Activated CD4-positive, alpha-beta memory T cell treated with anti-CD3 and anti-CD28 coated beads, Interleukin-2, amount 10 ng/mL, durations not matched to agents 7 days and 5 days (primary cell): Measurements from ENCODE around the gene WFS1. TPM values are rescaled to one million over a fixed set of nuclear protein-coding genes. Genes with fewer than 3 reads are reported as not detected.

Source experiments
- CTCF ChIA-PET: fragments of 350-600 bp; sonication (Branson Sonifier 250); formaldehyde crosslinking; loops from one replicate; lab custom pipeline; 2021; ENCODE audit warnings: antibody characterized with exemption, inconsistent platforms; lab: Charles Lee
- POLR2A ChIA-PET: fragments of 350-600 bp; sonication (Branson Sonifier 250); formaldehyde crosslinking; loops from one replicate; lab custom pipeline; 2021; ENCODE audit warnings: antibody characterized with exemption; lab: Charles Lee
- DNase-seq: peaks from one replicate; pipeline ENCODE4 v3.0.0-alpha.2; 2020
- H3K27ac Mint-ChIP-seq: one replicate; pipeline ENCODE4 v1.8.0; 2021; ENCODE audit warnings: mild to moderate bottlenecking, mixed read lengths
- H3K27me3 Mint-ChIP-seq: one replicate; pipeline ENCODE4 v1.8.0; 2021; ENCODE audit warnings: mixed read lengths
- H3K36me3 Mint-ChIP-seq: one replicate; pipeline ENCODE4 v1.8.0; 2021; ENCODE audit warnings: low read depth, mixed read lengths
- H3K4me1 Mint-ChIP-seq: one replicate; pipeline ENCODE4 v1.8.0; 2021; ENCODE audit warnings: mixed read lengths
- H3K4me3 Mint-ChIP-seq: one replicate; pipeline ENCODE4 v1.8.0; 2021; ENCODE audit warnings: mild to moderate bottlenecking, mixed read lengths
- H3K9me3 Mint-ChIP-seq: one replicate; pipeline ENCODE4 v1.8.0; 2021; ENCODE audit warnings: mixed read lengths
- total RNA-seq, 2 experiments: library from RNA; stranded (reverse); gene quantifications; one replicate each; pipeline ENCODE4 v1.2.3, GENCODE V29; 2021

WFS1 gene
- total RNA-seq, 2 experiments from 2014 or later = 2.4 to 3.5 TPM

DNA sequence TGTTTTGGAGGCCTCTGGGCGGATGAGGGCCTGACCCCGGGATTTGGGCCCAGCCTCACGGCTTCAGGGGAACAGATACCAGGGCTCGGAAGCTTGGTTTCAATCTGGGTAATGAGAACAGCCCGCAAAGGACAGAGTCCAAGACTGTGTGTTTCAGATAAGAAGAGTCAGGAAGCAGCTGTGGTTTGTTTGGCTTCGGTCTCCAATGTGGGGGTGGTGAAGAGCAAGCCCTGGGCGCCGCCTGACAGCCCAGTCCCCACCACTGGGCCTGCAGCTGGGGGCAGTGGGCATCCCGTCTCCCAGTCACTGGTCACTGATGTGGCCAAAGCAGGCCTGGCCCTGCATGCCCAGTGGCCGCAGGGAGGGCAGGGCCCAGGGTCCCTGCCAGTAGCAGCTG is 9.1 kb downstream of the WFS1 start:
- DNase-seq = peak; percentile 45
- H3K27ac Mint-ChIP-seq = peak overlapping the region; percentile 54
- ChIA-PET POLR2A (interaction anchor here (1.2 to 1.5 kb wide), 2 partner anchors 10 to 80 kb away, joined by 4 read pairs; partner anchors contain the start of gene WFS1), CTCF (interaction anchor here (0.9 to 2.5 kb wide), 5 partner anchors 10 to 280 kb away, joined by 3 to 8 read pairs (median 3); no protein-coding TSS in a partner anchor)
- H3K4me1 Mint-ChIP-seq = peaks cover 13% of the 10 kb centered on the region
- peaks cover 15% of the 10 kb centered on the region for H3K27me3 Mint-ChIP-seq
- H3K36me3 Mint-ChIP-seq = no peaks in the 10 kb centered on the region
- no peak overlapping the region for H3K4me3 Mint-ChIP-seq
- H3K9me3 Mint-ChIP-seq = no peaks in the 10 kb centered on the region

DNA sequence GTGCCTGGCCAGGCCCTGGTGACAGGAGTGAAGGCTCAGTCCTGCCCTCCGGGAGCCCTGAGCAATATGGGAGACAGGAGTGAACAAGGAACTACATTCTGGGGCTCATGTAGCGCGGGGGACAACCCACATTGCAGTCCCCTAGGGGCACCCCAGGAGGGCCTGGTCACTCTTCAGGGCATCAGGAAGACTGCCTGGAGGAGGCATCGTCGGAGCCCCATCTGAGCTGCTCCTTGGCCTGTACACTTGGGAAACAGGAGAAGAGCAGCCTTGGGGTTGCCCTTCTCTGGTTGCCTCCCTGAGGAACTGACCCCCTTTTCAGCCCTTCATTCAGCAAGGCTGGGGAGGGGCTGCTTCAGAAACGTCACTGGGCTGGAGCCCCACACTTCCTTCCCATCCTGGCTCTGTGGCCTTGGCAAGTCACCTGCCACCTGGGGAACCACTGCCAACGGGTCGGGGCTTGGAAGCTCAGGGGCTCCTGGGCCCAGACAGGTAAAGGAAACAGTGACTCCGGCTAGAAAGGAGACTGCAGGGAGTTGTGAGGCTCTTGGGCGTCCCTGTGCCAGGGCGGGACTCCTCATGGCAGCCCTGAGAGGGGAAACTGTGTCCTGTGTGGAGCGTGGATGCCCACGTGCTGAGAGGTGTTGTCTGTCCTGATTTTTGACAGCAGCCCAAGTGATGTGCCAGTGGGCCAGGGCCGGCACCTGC is 10.1 kb downstream of the WFS1 start:
- Mint-ChIP-seq H3K27me3 (peaks cover 10% of the 10 kb centered on the region), H3K9me3 (no peaks in the 10 kb centered on the region), H3K4me1 (peaks cover 13% of the 10 kb centered on the region), H3K36me3 (no peaks in the 10 kb centered on the region), H3K4me3 (no peak overlapping the region), H3K27ac (no peak overlapping the region)
- ChIA-PET CTCF (interaction anchor here (0.9 to 2.5 kb wide), 3 partner anchors 11 to 281 kb away, joined by 3 to 8 read pairs (median 3); no protein-coding TSS in a partner anchor), POLR2A (no interaction called here)
- no peak for DNase-seq

DNA sequence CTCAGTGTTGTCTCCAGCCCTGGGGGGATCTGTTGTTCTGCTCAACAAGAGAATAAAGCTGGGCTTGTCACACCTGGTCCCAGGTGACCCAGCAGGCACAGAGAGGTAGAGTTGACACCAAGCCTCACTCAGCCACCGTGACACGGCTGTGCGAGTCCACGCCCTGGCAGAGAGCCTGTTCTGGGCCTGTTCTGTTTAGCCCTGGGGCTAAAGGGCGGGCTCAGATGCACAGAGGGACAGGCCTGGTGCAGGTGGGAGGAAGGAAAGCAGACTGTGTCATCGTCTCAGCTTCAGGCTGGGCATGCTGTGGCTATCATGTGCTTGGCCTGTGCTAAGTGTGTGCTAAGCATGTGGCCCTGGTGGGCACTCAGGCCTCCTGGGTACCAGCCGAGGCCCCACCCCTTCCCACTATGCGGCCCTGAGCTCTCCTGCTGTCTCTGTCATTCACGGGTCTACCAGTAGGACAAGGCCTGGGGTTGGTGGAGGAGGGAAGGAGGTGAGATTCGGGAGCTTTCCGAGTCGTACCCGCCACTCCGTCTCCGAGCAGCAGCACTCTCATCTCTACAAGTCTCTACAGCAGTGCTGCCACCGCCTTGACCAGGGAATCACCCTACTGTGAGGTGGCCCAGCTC is 10.8 kb downstream of the WFS1 start:
- ChIA-PET POLR2A (no interaction called here), CTCF (no interaction called here)
- H3K4me1 Mint-ChIP-seq = peaks cover 13% of the 10 kb centered on the region
- H3K27ac Mint-ChIP-seq = no peak overlapping the region
- no peak for DNase-seq
- H3K9me3 Mint-ChIP-seq = no peaks in the 10 kb centered on the region
- no peak overlapping the region for H3K4me3 Mint-ChIP-seq
- H3K36me3 Mint-ChIP-seq = no peaks in the 10 kb centered on the region
- peaks cover 6% of the 10 kb centered on the region for H3K27me3 Mint-ChIP-seq

DNA sequence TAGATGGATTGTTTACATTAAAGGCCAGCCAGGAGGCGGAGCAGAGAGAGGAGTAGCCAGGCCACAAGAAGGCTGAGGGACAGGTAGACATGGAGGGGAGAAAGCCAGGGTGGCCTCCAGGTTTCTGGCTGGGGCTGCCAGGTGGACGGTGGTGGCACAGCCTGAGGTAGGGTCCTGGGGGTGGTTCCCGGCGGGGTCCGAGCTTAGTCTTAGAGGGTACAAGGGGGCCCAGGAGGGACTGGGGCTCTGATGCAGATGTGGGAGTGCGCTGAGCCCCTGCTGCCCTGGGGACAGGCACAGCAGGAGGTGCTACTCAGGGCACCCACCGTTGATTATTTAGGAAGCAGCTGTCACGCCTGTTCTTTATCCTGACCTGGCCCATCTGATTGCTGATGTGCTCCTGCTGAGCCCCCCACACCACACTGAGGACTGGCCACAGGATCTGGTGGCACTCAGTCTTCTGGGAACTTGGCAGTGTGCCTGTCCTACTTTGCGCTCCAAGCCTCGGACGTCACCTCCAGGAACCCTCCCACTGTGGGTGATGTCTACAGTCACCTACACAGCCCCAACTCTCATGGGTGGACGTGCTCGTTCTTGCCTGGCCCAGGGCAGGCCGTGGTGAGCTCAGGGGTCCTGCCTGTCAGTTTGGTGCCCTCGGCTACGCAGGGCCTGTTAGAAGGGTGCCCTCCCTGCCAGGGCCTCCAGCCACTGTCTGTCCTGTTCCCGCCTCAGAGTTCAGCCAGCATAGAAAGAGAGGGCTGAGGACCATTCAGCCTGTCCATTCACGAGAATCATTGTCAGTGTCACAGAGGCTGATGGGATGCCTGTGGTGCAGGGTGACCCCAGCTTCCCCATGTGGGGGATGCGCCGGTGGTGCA is 12.0 kb downstream of the WFS1 start:
- CTCF ChIA-PET = no interaction called here
- H3K4me3 Mint-ChIP-seq = no peak overlapping the region

DNA sequence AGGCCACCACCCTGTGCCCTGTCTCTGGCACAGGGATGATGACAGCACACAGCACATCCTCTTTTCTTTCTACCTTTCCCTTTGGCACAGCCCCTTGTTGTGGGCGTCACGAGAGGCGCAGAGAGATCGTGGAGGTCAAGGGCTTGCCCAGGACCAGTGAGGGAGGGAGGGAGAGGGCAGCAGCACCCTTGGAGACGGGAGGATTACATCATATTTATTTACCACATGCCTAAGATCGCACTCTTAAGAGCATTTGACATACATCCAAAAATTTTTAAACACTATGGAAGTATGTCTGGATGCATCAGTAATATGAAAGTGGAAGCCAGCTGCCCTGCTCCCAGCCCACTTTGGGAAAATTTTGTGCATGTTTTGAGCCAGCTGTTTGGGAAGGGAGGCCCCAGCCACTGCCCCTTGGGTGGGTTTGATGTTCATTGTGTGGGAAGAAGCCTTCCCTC is 12.7 kb downstream of the WFS1 start:
- H3K4me1 Mint-ChIP-seq = peaks cover 13% of the 10 kb centered on the region
- no peak overlapping the region for H3K4me3 Mint-ChIP-seq
- ChIA-PET POLR2A (no interaction called here), CTCF (no interaction called here)
- H3K36me3 Mint-ChIP-seq = no peaks in the 10 kb centered on the region
- H3K27ac Mint-ChIP-seq = no peak overlapping the region
- no peak for DNase-seq
- peaks cover 3% of the 10 kb centered on the region for H3K27me3 Mint-ChIP-seq
- no peaks in the 10 kb centered on the region for H3K9me3 Mint-ChIP-seq

More for the DNA sequence above, 12.0 kb downstream of the WFS1 start:
- no peaks in the 10 kb centered on the region for H3K36me3 Mint-ChIP-seq
- no peak for DNase-seq
- no peaks in the 10 kb centered on the region for H3K9me3 Mint-ChIP-seq
- H3K27me3 Mint-ChIP-seq = peaks cover 3% of the 10 kb centered on the region
- no peak overlapping the region for H3K27ac Mint-ChIP-seq
- POLR2A ChIA-PET = no interaction called here
- H3K4me1 Mint-ChIP-seq = peaks cover 13% of the 10 kb centered on the region

DNA sequence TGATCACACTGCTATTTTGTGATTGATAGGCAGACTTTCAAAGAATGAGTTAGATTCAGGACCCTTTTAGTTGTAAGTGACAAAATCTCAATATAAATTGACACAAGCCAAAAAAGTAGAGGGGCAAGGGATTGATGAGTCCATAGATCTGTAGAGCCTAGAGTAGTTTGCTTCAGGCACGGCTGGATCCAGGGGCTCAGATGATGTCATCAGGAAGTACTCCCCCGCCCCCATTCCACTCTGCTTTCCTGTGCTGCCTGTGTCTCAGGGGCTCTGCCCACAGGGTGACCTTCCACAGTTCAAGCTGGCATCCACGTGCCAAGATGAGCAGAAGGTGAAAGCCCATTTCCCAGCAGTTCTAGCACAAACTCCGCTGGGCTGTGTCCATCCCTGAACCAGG is 13.6 kb downstream of the WFS1 start:
- Mint-ChIP-seq H3K4me3 (no peak overlapping the region), H3K4me1 (peaks cover 12% of the 10 kb centered on the region), H3K27me3 (peaks cover 3% of the 10 kb centered on the region), H3K9me3 (no peaks in the 10 kb centered on the region), H3K27ac (no peak overlapping the region), H3K36me3 (no peaks in the 10 kb centered on the region)
- no peak for DNase-seq
- POLR2A ChIA-PET = no interaction called here
- CTCF ChIA-PET = no interaction called here

DNA sequence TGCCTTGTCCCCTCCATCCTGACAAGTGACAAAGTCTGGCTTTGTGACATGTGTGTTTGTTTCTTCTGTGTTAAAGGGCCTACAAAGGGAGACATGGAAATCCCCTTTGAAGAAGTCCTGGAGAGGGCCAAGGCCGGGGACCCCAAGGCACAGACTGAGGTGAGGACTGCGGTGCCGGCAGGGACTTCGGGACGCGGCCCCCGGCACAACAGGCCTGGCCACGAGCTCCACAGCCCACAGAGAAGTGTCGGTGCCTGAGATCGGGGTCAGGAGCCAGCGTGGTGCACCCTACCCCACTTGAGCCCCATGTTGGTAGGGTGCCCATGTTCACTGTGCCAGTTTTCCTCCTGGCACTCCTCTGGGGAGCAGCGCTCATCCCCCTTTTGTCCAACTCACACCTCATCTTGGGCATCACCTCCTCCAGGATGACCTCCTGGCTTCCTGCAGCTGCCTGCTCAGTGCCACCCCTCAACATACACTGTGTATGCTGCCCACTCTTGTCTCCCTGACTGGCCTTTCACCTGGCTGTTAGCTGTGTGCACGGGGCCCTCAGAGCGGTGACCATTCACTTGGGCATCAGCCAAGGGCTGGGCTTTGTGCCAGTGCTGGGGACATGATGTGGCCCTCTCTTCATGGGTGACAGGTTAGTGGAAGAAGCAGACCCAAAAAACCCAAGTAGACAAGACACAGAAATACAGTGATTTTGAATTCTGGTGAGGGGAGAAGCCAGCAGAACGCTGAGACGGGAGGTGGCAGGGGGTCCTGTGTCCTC is 17.6 kb downstream of the WFS1 start:
- Mint-ChIP-seq H3K9me3 (no peaks in the 10 kb centered on the region), H3K4me1 (no peaks in the 10 kb centered on the region), H3K27me3 (no peaks in the 10 kb centered on the region), H3K36me3 (no peaks in the 10 kb centered on the region), H3K4me3 (no peak overlapping the region), H3K27ac (no peak overlapping the region)
- ChIA-PET POLR2A (no interaction called here), CTCF (no interaction called here)
- no peak for DNase-seq

DNA sequence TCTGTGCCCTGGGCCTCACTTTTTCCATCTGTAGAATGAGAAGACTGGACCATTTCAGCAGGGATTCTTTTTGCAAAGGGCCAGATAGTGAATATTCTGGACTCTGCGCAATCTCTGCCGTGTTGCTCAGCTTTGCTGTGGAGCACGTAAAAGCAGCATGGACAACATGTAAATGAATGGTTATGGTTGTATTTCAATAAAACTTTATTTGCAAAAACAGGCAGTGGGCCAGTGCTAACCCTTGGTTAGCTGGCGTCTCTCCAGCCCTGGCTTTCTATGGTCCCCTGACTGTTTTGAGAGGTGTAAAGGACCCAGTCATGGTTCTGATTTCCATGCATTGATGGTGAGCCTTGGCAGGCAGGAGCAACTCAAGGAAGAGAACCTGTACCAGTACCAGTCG is 18.7 kb downstream of the WFS1 start:
- DNase-seq = no peak
- no peak overlapping the region for H3K27ac Mint-ChIP-seq
- H3K27me3 Mint-ChIP-seq = no peaks in the 10 kb centered on the region
- H3K36me3 Mint-ChIP-seq = no peaks in the 10 kb centered on the region
- ChIA-PET CTCF (no interaction called here), POLR2A (no interaction called here)
- H3K4me1 Mint-ChIP-seq = no peaks in the 10 kb centered on the region
- no peaks in the 10 kb centered on the region for H3K9me3 Mint-ChIP-seq
- H3K4me3 Mint-ChIP-seq = no peak overlapping the region

DNA sequence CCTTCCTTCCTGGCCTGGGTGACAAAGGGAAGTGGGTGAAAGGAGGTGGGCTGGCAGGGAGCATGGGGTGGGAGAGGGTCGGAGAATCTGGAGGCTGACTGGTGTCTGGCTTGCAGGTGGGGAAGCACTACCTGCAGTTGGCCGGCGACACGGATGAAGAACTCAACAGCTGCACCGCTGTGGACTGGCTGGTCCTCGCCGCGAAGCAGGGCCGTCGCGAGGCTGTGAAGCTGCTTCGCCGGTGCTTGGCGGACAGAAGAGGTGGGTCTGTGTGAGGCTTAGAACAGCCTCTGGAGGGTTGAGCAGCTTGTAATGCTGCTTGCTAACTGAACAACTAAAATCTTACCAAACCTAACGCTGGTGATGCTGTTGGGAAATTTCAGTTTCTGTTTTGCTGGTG is 19.2 kb downstream of the WFS1 start:
- CTCF ChIA-PET = interaction anchor here (1.3 kb wide), 1 partner anchor 42 kb away, joined by 3 read pairs; no protein-coding TSS in a partner anchor
- no peaks in the 10 kb centered on the region for H3K27me3 Mint-ChIP-seq
- H3K36me3 Mint-ChIP-seq = no peaks in the 10 kb centered on the region
- no peak overlapping the region for H3K4me3 Mint-ChIP-seq
- no peak overlapping the region for H3K27ac Mint-ChIP-seq
- POLR2A ChIA-PET = no interaction called here
- no peak for DNase-seq
- H3K4me1 Mint-ChIP-seq = no peaks in the 10 kb centered on the region
- H3K9me3 Mint-ChIP-seq = no peaks in the 10 kb centered on the region

DNA sequence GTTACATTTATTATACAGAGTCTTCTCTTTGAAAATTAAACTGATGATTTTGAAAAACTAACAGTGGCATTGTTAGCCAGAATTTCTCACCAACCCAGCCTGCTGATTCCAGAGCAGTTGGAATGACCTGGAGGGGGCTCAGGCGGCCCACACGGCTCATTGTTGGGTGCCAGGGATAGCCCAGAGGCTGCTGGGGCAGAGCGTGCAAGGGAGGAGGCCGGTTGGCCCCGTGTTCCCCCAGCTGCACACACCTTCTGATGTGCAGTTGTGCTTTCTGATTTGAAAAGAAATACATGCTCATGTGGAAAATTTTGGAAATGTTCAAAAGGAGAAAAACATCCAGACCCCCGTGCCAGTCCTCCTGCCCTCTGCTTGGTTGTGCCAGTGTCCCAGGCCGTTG is 20.6 kb downstream of the WFS1 start:
- CTCF ChIA-PET = no interaction called here
- no peak for DNase-seq
- POLR2A ChIA-PET = no interaction called here
- Mint-ChIP-seq H3K9me3 (no peaks in the 10 kb centered on the region), H3K4me3 (no peak overlapping the region), H3K4me1 (no peaks in the 10 kb centered on the region), H3K27ac (no peak overlapping the region), H3K27me3 (no peaks in the 10 kb centered on the region), H3K36me3 (no peaks in the 10 kb centered on the region)

DNA sequence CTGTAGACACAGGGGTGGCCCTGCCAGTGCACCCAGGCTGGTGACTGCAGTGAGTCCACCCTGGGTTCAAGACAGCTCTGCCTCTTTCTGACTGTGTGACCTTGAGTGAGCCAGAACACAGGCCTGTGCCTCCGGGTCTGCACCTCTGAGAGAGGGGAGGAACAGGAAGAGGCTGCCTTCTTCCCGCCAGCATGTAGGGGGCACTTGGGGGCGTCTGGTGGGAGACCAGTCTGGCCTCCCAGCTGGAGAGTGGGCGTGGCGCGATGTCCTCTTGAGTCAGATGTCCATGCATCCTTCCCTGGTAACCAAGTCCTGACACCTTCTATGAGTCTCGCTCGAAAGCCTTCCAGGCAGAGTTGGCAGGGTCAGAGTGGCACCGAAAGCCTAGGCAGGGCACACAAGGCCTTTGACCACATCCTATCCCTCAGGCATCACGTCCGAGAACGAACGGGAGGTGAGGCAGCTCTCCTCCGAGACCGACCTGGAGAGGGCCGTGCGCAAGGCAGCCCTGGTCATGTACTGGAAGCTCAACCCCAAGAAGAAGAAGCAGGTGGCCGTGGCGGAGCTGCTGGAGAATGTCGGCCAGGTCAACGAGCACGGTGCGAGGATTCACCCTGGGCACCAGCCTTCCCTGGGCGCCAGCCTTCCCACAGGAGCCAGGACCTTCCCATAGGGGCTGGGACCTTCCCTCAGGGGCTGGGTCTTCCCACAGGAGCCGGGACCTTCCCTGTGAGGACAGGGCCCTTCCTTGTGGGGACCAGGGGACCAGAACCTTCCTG is 21.3 kb downstream of the WFS1 start:
- CTCF ChIA-PET = no interaction called here
- no peak for DNase-seq
- Mint-ChIP-seq H3K36me3 (no peaks in the 10 kb centered on the region), H3K27ac (no peak overlapping the region), H3K4me3 (no peak overlapping the region), H3K9me3 (no peaks in the 10 kb centered on the region), H3K27me3 (no peaks in the 10 kb centered on the region), H3K4me1 (no peaks in the 10 kb centered on the region)
- POLR2A ChIA-PET = no interaction called here

DNA sequence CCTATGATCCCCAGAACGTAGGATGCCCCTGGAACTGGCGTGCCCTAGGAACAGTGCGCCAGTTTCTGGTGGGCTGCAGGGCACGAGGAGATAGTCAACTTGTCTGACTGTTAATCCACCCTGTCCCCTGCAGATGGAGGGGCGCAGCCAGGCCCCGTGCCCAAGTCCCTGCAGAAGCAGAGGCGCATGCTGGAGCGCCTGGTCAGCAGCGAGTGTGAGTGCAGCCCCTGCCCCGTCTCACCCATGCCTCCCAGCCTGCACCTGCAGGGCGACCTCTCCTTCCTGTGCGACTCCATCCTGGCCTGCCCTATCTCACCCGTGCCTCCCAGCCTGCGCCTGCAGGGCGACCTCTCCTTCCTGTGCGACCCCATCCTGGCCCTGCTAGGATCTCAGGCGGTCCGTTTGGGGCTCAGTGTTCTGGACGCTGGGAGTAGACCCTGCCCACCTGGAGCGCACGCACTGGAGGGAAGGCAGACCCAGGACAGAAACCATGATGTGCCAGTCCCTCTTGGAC is 22.2 kb downstream of the WFS1 start:
- Mint-ChIP-seq H3K9me3 (no peaks in the 10 kb centered on the region), H3K27ac (no peak overlapping the region), H3K4me1 (no peaks in the 10 kb centered on the region), H3K4me3 (no peak overlapping the region), H3K27me3 (no peaks in the 10 kb centered on the region), H3K36me3 (no peaks in the 10 kb centered on the region)
- ChIA-PET CTCF (no interaction called here), POLR2A (no interaction called here)
- DNase-seq = no peak
